Activated CD4-positive, alpha-beta T cell treated with anti-CD3 and anti-CD28 coated beads, Interleukin-2, amount 50 U/mL, for 24 hours (primary cell): ENCODE results near the gene ACACB.

Experiments
- DNase-seq, 2 donors: peaks; one replicate each; pipeline ENCODE4 v3.0.0-alpha.2; 2020; ENCODE audit warnings: low read depth in 1 of 2, low spot score in 1 of 2

ACACB gene

GRCh38 chr12:109109746-109110350 is 6.5 kb upstream of the ACACB start:
- no peak for DNase-seq

- peak; percentile 8 to 32 for DNase-seq
Measured at GRCh38 chr12:109110988-109111495, 5.3 kb upstream of the ACACB start.

GRCh38 chr12:109112720-109113465 is 3.5 kb upstream of the ACACB start:
- no peak for DNase-seq

- no peak for DNase-seq
Measured at GRCh38 chr12:109113661-109114321, 2.6 kb upstream of the ACACB start.

GRCh38 chr12:109114644-109115043 is 1.7 kb upstream of the ACACB start:
- DNase-seq, result no peak

- no peak for DNase-seq
Measured at GRCh38 chr12:109115404-109115757, 1.0 kb upstream of the ACACB start.

- no peak for DNase-seq
Measured at GRCh38 chr12:109116611-109116949, 193 bp downstream of the ACACB start.

GRCh38 chr12:109120095-109120494 is 3.7 kb downstream of the ACACB start:
- DNase-seq, result no peak

GRCh38 chr12:109120557-109120956 is 4.2 kb downstream of the ACACB start:
- no peak for DNase-seq

- no peak for DNase-seq
Measured at GRCh38 chr12:109121346-109121880, 5.0 kb downstream of the ACACB start.

GRCh38 chr12:109124878-109125648 is 8.7 kb downstream of the ACACB start:
- DNase-seq, result no peak

- DNase-seq, result no peak
Measured at GRCh38 chr12:109125791-109126190, 9.4 kb downstream of the ACACB start.

- no peak for DNase-seq
Measured at GRCh38 chr12:109126784-109127183, 10.4 kb downstream of the ACACB start.

GRCh38 chr12:109127533-109128242 is 11.3 kb downstream of the ACACB start:
- no peak for DNase-seq

- no peak for DNase-seq
Measured at GRCh38 chr12:109130297-109131153, 14.1 kb downstream of the ACACB start.

GRCh38 chr12:109131154-109132050 is 15.0 kb downstream of the ACACB start:
- DNase-seq, result no peak

- DNase-seq, result no peak
Measured at GRCh38 chr12:109134186-109134917, 18.0 kb downstream of the ACACB start.

- no peak for DNase-seq
Measured at GRCh38 chr12:109137055-109137454, 20.7 kb downstream of the ACACB start.
